HTERT RPE-1 (cell line): Measurements from ENCODE around the gene RBFOX1.
"Not testable (repeated sequence)": the region's sequence is repeated elsewhere in the genome, so short reads cannot be mapped to it uniquely, and the experiment has no call there.

Experiments
- in situ Hi-C: fragments of 300-500 bp; cut with MboI; formaldehyde crosslinking; loops from 4 replicates; pipeline ENCODE4 v1.14.3; 2020; ENCODE audit warnings: low sequenced_read_pairs

The RBFOX1 gene

GRCh38 chr16:7452090-7452489 lies 119.4 kb downstream of the RBFOX1 start:
- in situ Hi-C loops: no loop called here

DNA sequence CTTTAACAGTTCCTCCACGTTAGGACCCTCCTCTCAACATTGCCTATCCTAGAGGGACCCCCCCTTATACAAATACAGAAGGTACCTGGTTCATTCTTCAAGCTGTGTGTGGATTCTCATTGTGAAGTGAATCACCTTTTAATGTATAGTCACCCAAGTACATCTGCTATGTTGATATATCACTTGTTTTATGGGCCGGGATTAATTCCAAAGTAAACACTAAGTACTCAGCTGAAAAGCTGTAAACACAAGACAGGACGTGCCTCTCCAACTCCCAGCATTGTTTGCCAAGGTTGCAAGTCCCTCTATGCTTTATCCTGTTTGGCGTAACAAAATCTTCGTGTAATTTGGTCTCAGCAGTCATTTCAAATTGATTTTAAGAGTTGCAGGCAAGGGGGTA lies 123.6 kb downstream of the RBFOX1 start:
- in situ Hi-C loops: no loop called here

DNA sequence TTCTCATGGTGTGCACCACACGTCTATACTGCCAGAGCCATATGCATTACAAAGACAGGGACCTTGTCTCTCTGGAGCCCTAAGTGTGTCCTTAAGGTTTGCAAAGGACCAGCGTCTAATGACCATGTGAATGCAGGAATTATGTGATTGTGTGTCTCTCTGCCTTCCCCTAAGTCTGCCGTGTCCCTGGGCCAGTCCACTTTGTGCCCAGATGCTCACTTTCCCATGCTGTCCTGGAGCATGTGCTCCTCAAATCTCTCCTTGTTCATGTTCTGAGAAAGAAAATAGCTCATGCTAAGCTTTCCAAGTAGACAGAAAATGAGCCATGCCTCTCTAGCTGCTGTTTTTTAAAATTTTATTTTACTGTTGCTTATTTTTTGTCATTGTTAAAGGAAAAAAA lies 125.5 kb downstream of the RBFOX1 start:
- in situ Hi-C loops: no loop called here

GRCh38 chr16:7470344-7470743 lies 137.7 kb downstream of the RBFOX1 start:
- in situ Hi-C loops: no loop called here

GRCh38 chr16:7471268-7471667 lies 138.6 kb downstream of the RBFOX1 start:
- in situ Hi-C loops: no loop called here

DNA sequence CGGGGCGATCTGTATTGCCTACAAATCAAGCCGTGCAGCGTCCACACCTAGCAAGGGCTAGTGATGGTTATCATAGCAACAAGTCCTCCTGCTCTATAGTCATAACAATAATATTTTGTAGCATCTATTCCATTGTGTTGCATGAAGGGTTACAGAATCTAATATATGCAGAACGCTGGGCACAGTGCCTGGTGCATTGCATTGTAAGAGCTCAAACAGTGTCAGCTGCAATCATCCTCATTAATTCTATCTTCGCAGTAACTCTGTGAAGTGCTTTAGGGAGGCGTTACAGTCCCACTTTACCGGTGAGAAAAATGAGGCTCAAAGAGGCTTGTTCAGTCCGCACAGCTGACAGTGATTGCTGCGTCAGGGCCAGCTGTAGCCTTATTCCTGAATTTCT lies 149.4 kb downstream of the RBFOX1 start:
- in situ Hi-C loops: no loop called here

DNA sequence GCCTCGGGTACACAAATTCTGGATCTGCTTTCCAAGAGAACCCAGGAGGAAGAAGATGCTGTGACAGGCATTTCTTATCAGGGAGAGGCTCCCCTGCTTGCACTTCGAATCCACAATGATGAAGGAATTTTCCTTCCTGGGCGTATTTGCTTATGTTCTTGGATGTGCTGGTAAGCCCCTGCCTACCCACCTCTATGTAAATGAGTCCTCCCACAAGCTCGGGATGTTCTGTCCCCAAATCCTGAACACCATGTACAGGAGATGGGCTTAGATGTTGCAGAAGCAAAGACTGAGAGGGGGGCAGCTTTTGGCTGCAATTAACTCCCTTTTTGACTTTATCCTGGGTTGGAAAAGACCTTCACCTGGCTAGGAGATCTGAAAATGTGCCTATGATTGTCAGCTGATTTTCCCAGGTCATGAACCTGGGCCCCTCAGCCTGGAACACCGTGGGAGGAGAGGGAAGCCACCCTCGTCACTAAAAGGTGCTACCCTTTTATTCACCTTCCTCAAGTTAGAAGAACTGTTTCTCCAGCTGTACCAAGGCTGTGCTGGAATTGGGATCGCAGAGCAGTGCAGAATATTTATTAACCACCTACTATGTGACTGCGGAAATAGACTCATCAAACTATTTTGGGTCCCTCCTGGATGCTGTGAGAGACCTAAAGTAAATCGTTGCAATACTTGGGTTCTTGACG lies 150.1 kb downstream of the RBFOX1 start:
- in situ Hi-C loops: no loop called here

GRCh38 chr16:7487574-7488323 lies 155.1 kb downstream of the RBFOX1 start:
- in situ Hi-C loops: no loop called here

- in situ Hi-C loops: no loop called here
Measured at GRCh38 chr16:7492122-7492521, 159.5 kb downstream of the RBFOX1 start.

GRCh38 chr16:7493133-7493532 lies 160.5 kb downstream of the RBFOX1 start:
- in situ Hi-C loops: no loop called here

DNA sequence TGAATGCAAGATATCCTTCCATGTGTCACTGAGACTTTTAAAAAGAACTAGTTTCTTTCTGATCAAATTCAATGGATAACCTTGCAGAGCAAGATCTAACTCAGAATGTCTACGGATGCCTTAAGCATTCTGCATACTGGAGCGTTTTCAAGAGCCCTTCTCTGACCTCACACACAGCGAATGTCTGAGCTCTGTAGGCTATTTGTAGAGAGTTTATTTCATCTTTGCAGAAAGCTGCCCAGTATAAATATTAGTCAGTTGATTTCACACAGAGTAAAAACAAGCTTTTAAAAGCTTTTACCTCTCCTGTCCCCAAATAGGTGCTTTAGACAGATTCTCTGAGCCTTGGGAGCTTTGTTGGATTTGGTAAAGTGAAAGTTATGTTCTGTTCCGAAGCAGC lies 165.0 kb downstream of the RBFOX1 start:
- in situ Hi-C loops: no loop called here

DNA sequence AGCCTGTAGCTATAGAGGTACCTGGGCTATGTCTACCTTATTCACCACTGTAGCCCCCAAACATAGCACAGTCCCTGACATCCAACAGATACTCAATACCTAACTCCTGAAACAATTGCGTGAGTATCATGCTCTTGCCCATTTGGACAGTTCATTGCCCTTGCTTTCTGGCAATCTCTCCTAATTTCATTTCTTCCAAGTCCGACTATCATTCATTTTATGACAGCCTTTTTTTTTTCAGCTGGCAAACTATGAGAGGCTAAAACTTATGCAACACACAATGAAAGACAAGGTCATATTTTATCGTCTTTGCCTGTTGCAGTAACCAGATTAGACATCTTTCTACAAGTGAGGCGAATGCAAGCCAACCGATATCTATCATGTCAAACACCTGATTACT lies 169.2 kb downstream of the RBFOX1 start:
- in situ Hi-C loops: no loop called here

- in situ Hi-C loops: not testable (repeated sequence)
Measured at GRCh38 chr16:7502591-7503157, 170.0 kb downstream of the RBFOX1 start.

DNA sequence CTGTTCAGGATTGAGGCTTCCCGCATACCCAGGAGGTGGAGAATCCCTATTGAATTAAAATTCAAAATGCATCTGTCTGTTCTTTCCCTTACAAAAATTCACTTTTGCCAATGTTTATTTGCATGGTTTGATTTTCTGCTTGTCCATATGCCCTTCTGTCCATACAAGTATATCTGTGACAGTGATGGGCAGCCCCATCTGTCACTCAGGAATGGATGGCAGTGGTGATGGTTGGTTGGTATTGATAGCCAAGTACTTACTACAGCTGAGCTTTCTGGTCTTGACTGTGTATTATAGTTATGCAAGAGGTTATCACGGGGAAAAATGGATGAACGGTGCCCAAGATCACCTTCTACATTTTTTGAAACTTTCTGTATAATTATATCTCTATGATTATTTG lies 171.0 kb downstream of the RBFOX1 start:
- in situ Hi-C loops: no loop called here

DNA sequence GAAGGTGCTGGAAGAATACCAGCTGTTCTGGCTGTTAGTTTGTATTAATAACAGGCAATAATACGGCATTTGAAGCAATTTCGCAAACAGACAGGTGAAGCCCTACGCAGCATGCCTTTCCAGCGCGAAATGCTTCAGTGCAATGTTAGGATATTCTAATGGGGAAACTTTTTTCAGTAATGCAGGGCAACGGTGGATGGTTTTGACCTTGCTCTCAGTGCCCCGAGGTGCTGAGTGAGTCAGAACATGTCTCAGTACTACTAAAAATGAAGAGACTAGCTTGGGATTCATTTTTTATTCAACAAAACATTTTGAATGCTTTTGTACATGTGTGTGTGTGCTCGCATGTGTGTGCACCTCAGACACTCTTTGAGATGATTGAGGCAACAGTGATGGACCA lies 172.2 kb downstream of the RBFOX1 start:
- in situ Hi-C loops: no loop called here

DNA sequence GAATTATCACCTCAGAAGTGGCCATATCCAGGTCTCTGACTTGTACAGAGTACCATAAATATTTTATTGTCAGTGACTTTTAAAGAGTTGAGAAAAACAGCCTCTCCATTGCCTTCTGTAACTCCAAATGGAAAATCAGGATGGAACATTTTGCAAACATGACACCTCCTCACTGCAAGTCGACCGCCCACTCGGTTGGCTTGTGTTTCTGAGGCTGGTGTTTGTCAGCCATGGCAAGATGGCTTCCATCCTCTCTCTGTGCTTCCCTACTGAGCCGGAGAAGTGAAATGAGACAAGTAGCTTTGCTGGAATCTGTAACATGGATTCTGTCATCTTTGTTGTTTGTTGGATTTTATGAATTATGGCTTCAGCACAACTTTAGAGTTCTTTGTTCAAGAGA lies 172.8 kb downstream of the RBFOX1 start:
- in situ Hi-C loops: no loop called here

- in situ Hi-C loops: no loop called here
Measured at GRCh38 chr16:7506363-7506762, 173.7 kb downstream of the RBFOX1 start.

DNA sequence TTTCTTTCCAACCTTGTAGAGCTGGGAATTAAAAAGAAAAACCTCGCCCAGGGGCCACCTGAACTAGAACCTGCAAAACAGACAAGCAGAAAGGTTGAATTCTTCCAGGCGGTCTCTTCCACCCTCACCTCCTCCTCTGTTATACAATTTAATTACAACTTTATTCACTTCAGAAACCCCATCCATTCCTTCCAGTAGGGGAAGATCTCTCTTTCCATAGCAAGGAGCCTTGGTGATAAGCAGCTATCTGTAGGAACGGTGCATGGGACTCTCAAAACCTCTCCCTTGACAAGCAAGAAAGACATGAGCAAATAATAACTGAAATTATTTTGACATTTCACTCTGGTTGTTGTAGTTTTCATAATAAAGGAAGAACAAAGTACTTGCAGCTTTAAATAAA lies 176.0 kb downstream of the RBFOX1 start:
- in situ Hi-C loops: no loop called here

DNA sequence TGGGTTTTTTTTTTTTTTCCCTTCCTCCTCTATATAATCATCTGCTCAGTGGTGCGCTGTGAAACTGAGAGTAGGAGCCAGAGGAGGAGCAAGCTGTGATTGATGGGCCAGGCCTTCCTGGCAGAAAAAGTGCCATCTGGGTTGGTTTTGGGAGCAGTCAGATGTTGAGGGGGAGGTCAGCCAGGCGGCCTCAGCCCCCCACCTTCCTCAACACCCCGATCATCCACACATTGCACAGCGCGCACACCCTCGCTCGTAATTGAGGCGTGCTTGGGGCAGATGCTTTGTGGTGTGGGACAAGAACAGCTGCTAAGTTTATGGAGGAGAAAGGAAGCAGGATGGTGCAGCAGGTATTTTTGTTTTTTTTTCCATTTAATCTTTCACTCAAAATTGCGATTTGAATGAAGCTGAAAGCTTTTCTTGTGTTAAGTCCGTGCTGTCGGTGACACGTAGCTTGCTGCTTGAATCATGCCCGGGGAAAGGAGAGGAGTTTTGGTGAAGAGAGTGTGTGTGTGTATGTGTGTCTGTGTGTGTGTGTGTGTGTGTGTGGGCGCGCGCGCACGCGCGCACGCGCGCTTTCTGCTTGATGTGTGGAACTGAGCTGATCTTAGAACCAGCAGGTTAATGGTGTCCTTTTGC lies 177.4 kb downstream of the RBFOX1 start:
- in situ Hi-C loops: no loop called here

DNA sequence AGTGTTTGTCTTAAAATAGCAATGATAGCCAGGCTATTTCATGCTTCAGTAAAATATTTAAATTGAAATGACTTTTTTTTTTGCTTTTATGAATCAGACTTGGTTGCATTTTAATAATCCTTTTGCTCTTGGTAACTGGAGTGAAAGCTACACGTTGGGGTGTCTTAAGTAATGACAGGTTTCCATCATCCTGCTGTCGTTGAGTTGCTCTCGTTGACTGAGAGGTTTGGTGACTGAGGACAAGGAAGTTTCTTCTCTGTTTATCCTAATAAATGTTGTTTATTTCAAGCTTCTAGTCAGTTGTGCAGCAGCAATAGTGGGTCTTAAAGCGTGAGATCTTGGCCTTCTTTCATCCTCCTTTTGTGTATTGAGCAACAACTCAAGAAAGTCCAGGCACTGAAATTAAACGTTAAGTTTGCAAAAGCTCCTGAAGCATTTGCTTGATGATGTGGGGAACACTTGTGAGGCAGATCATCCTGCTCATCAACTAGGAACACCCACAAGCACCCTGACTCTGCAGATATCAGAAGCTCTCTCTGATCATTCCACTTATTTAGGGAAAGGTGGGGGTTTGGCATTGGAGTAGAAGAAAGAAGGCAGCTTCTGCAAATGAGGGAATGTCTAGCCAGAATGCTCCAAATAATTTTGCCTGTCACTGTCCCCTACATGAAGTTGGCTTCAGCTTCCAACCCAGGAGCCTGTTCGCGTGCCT lies 179.1 kb downstream of the RBFOX1 start:
- in situ Hi-C loops: no loop called here

GRCh38 chr16:7512503-7512902 lies 179.9 kb downstream of the RBFOX1 start:
- in situ Hi-C loops: no loop called here
